Measurements from ENCODE around the gene CTDSPL. TPM values are rescaled to one million over a fixed set of nuclear protein-coding genes. Genes with fewer than 3 reads are reported as not detected.

CTDSPL gene
- total RNA-seq, 1 donor, result 34.7 TPM

DNA sequence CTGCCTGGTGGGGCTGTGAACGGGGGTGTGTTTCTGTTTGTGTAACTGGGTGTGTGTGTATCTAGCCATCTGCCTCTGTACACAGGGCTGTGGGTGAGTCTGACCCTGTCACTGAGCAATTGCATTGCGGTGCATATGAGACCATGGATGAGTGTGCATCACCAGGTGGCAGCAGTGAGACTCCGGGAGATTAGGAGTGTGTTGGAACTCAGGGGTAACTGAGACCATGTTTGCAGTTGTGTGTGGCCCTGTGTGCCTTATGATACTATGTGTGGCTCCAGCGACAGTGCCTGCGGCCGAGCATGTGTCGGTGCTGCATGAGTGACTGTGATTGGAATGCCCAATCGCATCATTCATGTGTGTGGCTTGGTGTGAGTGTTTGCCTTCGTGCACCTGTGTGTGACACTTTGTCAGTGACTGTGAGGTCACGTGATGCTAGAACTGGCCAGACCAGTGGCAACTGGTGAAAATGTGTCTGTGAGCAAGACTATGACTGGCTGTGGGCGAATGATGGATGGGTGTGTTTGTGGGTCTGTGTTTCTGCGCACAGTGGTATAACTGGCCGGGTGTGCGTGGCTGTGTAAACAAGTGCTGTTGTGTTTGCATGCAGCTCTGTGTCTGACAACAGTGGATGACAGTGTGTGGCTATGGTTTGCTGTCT, 142.9 kb downstream of the CTDSPL start:
- peaks cover 6% of the 10 kb centered on the region for H4K20me1 ChIP-seq (ENCODE audit: insufficient read depth, low read length)
- H3K4me2 ChIP-seq (ENCODE audit: insufficient read depth, low read length), result no peak overlapping the region
- DNase-seq (ENCODE audit: insufficient read length, low spot score, missing footprints), result peak; percentile 97
- no peak overlapping the region for H3K27ac ChIP-seq (ENCODE audit: low read depth, low read length)
- no peaks in the 10 kb centered on the region for H3K9me3 ChIP-seq (ENCODE audit: low read depth, low read length)
- TF ChIP-seq, protein P1, sequence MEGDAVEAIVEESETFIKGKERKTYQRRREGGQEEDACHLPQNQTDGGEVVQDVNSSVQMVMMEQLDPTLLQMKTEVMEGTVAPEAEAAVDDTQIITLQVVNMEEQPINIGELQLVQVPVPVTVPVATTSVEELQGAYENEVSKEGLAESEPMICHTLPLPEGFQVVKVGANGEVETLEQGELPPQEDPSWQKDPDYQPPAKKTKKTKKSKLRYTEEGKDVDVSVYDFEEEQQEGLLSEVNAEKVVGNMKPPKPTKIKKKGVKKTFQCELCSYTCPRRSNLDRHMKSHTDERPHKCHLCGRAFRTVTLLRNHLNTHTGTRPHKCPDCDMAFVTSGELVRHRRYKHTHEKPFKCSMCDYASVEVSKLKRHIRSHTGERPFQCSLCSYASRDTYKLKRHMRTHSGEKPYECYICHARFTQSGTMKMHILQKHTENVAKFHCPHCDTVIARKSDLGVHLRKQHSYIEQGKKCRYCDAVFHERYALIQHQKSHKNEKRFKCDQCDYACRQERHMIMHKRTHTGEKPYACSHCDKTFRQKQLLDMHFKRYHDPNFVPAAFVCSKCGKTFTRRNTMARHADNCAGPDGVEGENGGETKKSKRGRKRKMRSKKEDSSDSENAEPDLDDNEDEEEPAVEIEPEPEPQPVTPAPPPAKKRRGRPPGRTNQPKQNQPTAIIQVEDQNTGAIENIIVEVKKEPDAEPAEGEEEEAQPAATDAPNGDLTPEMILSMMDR (IDR thresholded peaks at IDR 0.05; ENCODE audit: extremely low read depth, low read depth, low read length), result peak; percentile 80
- no peak overlapping the region for H2AFZ ChIP-seq (ENCODE audit: low read length)
- H3K4me3 ChIP-seq (ENCODE audit: insufficient read depth, low read length), result no peak overlapping the region
- no peaks in the 10 kb centered on the region for H3K27me3 ChIP-seq (ENCODE audit: insufficient read depth, low read length)
- H3K36me3 ChIP-seq (ENCODE audit: insufficient read depth, low read length), result peaks cover 13% of the 10 kb centered on the region
- no peaks in the 10 kb centered on the region for H3K79me2 ChIP-seq (ENCODE audit: insufficient read depth, low read length)
- no peaks in the 10 kb centered on the region for H3K4me1 ChIP-seq (ENCODE audit: insufficient read depth, low read length)

DNA sequence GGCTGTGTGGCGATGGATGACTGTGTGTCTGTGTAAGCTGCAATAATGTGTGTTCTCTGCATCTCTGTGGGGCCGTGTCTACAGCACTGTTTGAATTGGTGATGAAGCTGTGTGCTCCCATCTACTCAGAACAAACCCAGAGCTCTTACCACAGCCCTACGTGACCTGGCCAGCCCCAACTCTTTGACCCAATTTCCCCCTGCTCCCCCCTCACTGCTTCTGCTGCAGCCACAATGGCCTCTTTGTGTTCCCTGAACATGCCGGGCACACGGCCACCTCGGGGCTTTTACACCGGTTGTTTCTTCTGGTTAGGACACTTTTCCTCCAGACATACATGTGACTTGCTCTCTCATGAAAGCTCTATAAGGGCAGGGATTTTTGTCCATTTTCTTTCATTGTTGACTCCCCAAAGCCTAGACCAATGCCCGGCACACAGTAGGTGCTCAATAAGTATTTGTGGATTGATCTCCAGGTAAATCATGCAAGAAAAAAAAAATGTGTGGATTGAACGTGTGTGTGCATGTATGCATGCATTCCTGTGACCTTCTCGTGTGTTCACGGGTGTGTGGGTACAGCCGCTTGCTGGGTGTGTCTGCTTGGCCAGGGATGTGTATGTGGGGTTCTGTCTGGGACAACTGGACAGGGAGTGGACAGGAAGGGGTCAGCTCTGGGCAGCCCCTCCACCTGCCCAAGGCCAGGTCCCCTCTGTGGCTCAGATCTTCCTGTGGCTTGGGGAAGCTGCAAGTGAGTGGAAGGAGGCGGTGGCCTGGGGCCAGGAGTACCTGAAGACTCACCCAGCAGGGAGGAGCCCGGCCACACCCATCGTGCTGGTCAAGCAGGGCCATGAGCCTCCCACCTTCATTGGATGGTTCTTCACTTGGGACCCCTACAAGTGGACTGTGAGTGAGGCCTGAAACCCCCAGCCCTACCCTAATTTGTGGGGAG, 143.7 kb downstream of the CTDSPL start:
- H3K4me3 ChIP-seq (ENCODE audit: insufficient read depth, low read length), result no peak overlapping the region
- no peaks in the 10 kb centered on the region for H3K79me2 ChIP-seq (ENCODE audit: insufficient read depth, low read length)
- H3K27ac ChIP-seq (ENCODE audit: low read depth, low read length), result no peak overlapping the region
- peaks cover 6% of the 10 kb centered on the region for H4K20me1 ChIP-seq (ENCODE audit: insufficient read depth, low read length)
- H3K4me1 ChIP-seq (ENCODE audit: insufficient read depth, low read length), result no peaks in the 10 kb centered on the region
- no peaks in the 10 kb centered on the region for H3K27me3 ChIP-seq (ENCODE audit: insufficient read depth, low read length)
- peak; percentile 58 for DNase-seq (ENCODE audit: insufficient read length, low spot score, missing footprints)
- H2AFZ ChIP-seq (ENCODE audit: low read length), result no peak overlapping the region
- peaks cover 13% of the 10 kb centered on the region for H3K36me3 ChIP-seq (ENCODE audit: insufficient read depth, low read length)
- no peaks in the 10 kb centered on the region for H3K9me3 ChIP-seq (ENCODE audit: low read depth, low read length)
- no peak overlapping the region for H3K4me2 ChIP-seq (ENCODE audit: insufficient read depth, low read length)
- TF ChIP-seq, protein P1 (IDR thresholded peaks at IDR 0.05; ENCODE audit: extremely low read depth, low read depth, low read length), result no peak

DNA sequence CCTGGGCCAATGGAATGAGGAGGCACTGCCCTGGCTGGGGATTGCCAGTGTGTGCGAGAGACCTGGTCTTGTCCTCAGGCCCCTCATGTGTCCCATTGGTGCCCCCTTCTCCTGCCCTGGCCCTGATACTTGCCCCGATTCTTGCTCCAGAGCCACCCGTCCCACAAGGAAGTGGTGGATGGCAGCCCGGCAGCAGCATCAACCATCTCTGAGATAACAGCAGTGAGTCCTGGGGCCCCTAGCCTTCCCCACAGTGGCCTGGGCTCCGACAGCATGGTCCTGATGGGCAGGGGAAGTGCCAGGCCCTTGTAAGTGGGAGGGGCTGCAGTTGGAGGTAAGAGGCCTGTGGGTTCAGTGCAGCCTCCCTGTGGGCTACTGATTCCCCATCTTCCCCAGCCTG, 144.4 kb downstream of the CTDSPL start:
- TF ChIP-seq, protein P1 (IDR thresholded peaks at IDR 0.05; ENCODE audit: extremely low read depth, low read depth, low read length), result no peak
- no peaks in the 10 kb centered on the region for H3K9me3 ChIP-seq (ENCODE audit: low read depth, low read length)
- H3K4me2 ChIP-seq (ENCODE audit: insufficient read depth, low read length), result no peak overlapping the region
- peak; percentile 47 for DNase-seq (ENCODE audit: insufficient read length, low spot score, missing footprints)
- no peak overlapping the region for H3K4me3 ChIP-seq (ENCODE audit: insufficient read depth, low read length)
- H4K20me1 ChIP-seq (ENCODE audit: insufficient read depth, low read length), result peaks cover 6% of the 10 kb centered on the region
- no peaks in the 10 kb centered on the region for H3K4me1 ChIP-seq (ENCODE audit: insufficient read depth, low read length)
- no peak overlapping the region for H3K27ac ChIP-seq (ENCODE audit: low read depth, low read length)
- no peak overlapping the region for H2AFZ ChIP-seq (ENCODE audit: low read length)
- no peaks in the 10 kb centered on the region for H3K27me3 ChIP-seq (ENCODE audit: insufficient read depth, low read length)
- H3K36me3 ChIP-seq (ENCODE audit: insufficient read depth, low read length), result peaks cover 13% of the 10 kb centered on the region
- H3K79me2 ChIP-seq (ENCODE audit: insufficient read depth, low read length), result no peaks in the 10 kb centered on the region

DNA sequence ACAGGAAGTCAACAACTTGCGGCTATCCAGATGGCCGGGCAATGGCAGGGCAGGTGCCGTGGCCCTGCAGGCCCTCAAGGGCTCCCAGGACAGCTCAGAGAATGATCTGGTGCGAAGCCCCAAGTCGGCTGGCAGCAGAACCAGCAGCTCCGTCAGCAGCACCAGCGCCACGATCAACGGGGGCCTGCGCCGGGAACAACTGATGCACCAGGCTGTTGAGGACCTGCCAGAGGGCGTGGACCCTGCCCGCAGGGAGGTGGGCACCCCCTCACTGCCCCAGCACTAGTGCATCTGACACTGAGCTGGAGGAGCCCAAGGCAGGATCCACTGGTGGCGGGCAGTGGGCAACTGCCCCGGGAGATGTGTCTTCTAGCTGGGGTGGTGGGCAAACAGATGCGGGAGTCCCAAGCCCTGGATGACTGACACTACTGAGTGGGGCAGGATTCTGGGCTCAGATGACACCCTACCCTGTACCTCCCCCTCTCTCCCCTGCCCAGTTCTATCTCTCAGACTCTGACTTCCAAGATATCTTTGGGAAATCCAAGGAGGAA, 144.8 kb downstream of the CTDSPL start:
- Histone ChIP-seq H3K9me3 (ENCODE audit: low read depth, low read length) (no peaks in the 10 kb centered on the region), H2AFZ (ENCODE audit: low read length) (no peak overlapping the region), H3K4me1 (ENCODE audit: insufficient read depth, low read length) (no peaks in the 10 kb centered on the region), H3K4me2 (ENCODE audit: insufficient read depth, low read length) (no peak overlapping the region), H3K36me3 (ENCODE audit: insufficient read depth, low read length) (peaks cover 13% of the 10 kb centered on the region), H3K27me3 (ENCODE audit: insufficient read depth, low read length) (no peaks in the 10 kb centered on the region), H3K27ac (ENCODE audit: low read depth, low read length) (no peak overlapping the region), H3K79me2 (ENCODE audit: insufficient read depth, low read length) (no peaks in the 10 kb centered on the region), H4K20me1 (ENCODE audit: insufficient read depth, low read length) (peaks cover 6% of the 10 kb centered on the region), H3K4me3 (ENCODE audit: insufficient read depth, low read length) (no peak overlapping the region)
- peak; percentile 75 for DNase-seq (ENCODE audit: insufficient read length, low spot score, missing footprints)
- TF ChIP-seq, protein P1 (IDR thresholded peaks at IDR 0.05; ENCODE audit: extremely low read depth, low read depth, low read length), result no peak

Data from osteoblast (primary cell).